T-helper 2 cell treated with Interferon-gamma antibody and Interleukin-4, amounts not matched to agents 5 μg/mL and 100 μg/mL, for 36 hours (primary cell): Measurements from ENCODE around the gene ZBTB7C.

ENCODE experiments used
- DNase-seq: peaks from one replicate; pipeline ENCODE4 v3.0.0; 2021; ENCODE audit warnings: low spot score
- H3K27ac Mint-ChIP-seq: one replicate; pipeline ENCODE4 v1.8.0; 2021; ENCODE audit warnings: mild to moderate bottlenecking, mixed read lengths
- H3K27me3 Mint-ChIP-seq: one replicate; pipeline ENCODE4 v1.8.0; 2021; ENCODE audit warnings: low read depth, mixed read lengths
- H3K36me3 Mint-ChIP-seq: one replicate; pipeline ENCODE4 v1.8.0; 2021; ENCODE audit warnings: low read depth, mixed read lengths
- H3K4me1 Mint-ChIP-seq: one replicate; pipeline ENCODE4 v1.8.0; 2021; ENCODE audit warnings: low read depth, mixed read lengths
- H3K4me3 Mint-ChIP-seq: one replicate; pipeline ENCODE4 v1.8.0; 2022; ENCODE audit warnings: mild to moderate bottlenecking, moderate library complexity, mixed read lengths
- H3K9me3 Mint-ChIP-seq: one replicate; pipeline ENCODE4 v1.8.0; 2021; ENCODE audit warnings: mixed read lengths

ZBTB7C gene

DNA sequence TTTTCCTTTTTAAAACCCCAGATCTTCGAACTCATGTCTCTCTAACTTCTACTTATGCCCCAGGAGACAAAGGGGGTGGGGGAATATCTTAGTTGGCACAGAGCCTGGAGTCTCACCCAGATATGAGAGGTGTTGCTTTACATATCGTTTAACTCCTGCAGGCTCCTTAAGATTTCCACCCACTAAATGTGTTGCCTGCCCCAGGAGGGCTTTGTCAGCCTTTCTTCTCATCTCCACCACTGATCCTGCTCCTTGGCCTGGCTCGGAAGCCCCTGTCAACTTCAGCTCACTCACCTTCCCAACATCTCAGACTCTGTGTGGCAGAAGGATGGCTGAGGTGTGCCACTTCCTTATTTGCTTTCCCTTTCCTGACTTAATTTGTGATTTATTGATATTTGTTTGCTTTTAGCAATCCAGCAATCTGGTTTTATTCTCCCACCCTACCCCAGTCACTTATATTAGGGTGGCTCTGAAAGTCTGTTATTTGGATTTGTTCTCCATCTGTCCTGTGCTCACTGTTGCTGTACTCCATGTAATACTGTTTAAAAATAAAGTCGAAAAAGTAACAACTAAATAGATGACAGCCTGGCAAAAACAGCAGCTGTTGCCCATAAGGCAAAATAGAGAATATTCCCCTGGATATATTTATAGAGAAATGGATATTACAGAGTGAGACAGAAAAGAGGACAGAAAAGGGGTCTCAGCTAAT, 200.6 kb downstream of the ZBTB7C start:
- Mint-ChIP-seq H3K9me3 (no peaks in the 10 kb centered on the region), H3K4me3 (no peak overlapping the region), H3K36me3 (no peaks in the 10 kb centered on the region), H3K27me3 (peaks cover 22% of the 10 kb centered on the region), H3K4me1 (peaks cover 2% of the 10 kb centered on the region), H3K27ac (no peak overlapping the region)
- DNase-seq, result no peak

GRCh38 chr18:48207733-48208132, 201.4 kb downstream of the ZBTB7C start:
- Mint-ChIP-seq H3K4me1 (peaks cover 2% of the 10 kb centered on the region), H3K4me3 (no peak overlapping the region), H3K36me3 (no peaks in the 10 kb centered on the region), H3K9me3 (no peaks in the 10 kb centered on the region), H3K27ac (no peak overlapping the region), H3K27me3 (peaks cover 20% of the 10 kb centered on the region)
- DNase-seq, result no peak

DNA sequence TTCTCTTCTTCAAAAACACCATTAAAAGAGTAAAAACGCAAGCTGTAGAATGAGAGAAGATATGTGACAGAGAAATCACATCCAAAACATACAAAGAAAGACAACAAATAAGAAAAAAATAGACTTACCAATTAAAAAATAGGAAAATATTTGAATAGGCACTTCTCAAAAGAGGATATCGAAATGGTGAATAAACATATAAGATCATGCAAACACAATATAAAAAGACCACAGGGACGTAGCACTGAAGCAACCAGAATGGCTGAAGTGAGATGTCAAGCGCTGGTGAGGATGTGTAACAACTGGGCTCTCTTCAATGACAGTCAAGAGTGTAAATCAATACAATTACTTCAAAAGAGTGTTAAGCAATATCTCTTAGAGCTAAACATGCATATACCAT, 202.3 kb downstream of the ZBTB7C start:
- Mint-ChIP-seq H3K4me1 (peaks cover 2% of the 10 kb centered on the region), H3K27ac (no peak overlapping the region), H3K36me3 (no peaks in the 10 kb centered on the region), H3K27me3 (peaks cover 23% of the 10 kb centered on the region), H3K9me3 (no peaks in the 10 kb centered on the region), H3K4me3 (no peak overlapping the region)
- no peak for DNase-seq

DNA sequence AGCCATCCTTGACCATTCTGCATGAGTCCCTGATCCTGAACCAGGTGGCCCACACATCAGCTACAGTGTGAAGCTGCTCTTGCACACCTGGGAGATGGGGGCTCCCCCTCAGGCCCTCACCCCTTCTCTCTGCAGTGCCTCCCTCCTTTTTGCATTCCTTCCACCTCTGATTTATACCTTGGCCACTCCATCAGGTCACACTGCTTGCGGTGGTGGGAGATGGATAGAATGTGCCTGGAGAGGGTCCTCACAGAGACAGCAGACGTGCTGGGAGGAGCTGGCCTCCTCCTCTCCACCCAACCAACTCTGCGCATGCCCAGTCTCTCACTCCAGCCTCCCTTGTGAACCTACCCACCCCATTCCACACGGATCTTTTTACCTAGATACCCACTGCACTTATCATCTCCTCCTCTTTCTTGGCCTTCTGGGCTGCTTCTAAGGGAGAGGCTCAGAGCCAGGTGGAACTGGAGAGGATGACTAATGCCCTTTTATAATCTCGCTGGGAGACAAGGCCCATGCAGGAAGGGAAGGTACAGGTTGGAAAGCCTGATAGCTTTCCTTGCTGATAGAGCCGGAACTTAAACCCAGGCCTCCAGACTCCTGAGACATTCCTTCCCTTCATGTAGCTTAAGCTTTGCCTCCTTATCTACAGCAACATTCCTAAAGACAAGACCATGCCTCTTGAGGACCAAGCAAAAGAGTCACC, 205.1 kb downstream of the ZBTB7C start:
- no peaks in the 10 kb centered on the region for H3K9me3 Mint-ChIP-seq
- no peak overlapping the region for H3K27ac Mint-ChIP-seq
- H3K4me3 Mint-ChIP-seq, result no peak overlapping the region
- H3K4me1 Mint-ChIP-seq, result peaks cover 2% of the 10 kb centered on the region
- H3K27me3 Mint-ChIP-seq, result peaks cover 29% of the 10 kb centered on the region
- DNase-seq, result no peak
- H3K36me3 Mint-ChIP-seq, result no peaks in the 10 kb centered on the region

DNA sequence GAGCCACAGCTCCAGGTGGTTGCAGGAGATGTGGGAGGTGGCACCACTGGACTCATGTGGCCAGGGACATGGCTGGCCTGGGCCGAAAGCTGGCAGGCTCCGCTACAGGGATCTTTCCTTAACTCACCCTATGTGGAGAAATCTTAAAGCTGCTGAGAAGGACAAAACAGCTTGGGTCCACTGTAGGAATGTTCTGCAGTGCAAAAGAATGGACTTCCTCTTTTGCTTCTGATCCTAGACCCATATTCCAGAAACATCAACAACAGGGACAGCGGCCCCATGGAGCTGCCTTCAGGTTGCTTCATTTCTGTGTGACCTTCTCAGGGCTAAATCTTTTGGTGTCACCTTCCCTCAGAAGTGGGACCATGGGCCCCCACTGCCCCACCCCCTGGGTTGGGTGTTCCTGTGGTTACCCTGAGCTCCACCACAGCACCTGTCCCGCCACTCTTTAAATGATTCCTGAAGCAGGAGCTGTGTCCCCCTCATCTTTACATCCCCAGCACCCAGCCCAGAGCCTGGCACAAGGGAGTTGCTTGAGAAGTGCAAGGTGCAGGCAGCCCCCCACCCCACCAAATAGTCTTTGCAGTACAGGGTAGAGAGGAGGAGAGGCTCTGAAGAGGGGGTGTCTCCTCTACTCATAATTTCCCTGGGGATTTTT, 205.8 kb downstream of the ZBTB7C start:
- no peaks in the 10 kb centered on the region for H3K36me3 Mint-ChIP-seq
- H3K27ac Mint-ChIP-seq, result no peak overlapping the region

GRCh38 chr18:48202350-48203260, 206.6 kb downstream of the ZBTB7C start:
- no peak for DNase-seq
- Mint-ChIP-seq H3K27ac (no peak overlapping the region), H3K27me3 (peaks cover 33% of the 10 kb centered on the region), H3K36me3 (no peaks in the 10 kb centered on the region), H3K4me3 (no peak overlapping the region), H3K4me1 (peaks cover 2% of the 10 kb centered on the region), H3K9me3 (no peaks in the 10 kb centered on the region)

More for the DNA sequence above, 205.8 kb downstream of the ZBTB7C start:
- H3K4me1 Mint-ChIP-seq, result no peaks in the 10 kb centered on the region
- no peak overlapping the region for H3K4me3 Mint-ChIP-seq
- peaks cover 28% of the 10 kb centered on the region for H3K27me3 Mint-ChIP-seq
- H3K9me3 Mint-ChIP-seq, result no peaks in the 10 kb centered on the region
- DNase-seq, result no peak

- peaks cover 2% of the 10 kb centered on the region for H3K4me1 Mint-ChIP-seq
- peaks cover 36% of the 10 kb centered on the region for H3K27me3 Mint-ChIP-seq
- no peak for DNase-seq
Measured at GRCh38 chr18:48202006-48202348, 207.2 kb downstream of the ZBTB7C start.

DNA sequence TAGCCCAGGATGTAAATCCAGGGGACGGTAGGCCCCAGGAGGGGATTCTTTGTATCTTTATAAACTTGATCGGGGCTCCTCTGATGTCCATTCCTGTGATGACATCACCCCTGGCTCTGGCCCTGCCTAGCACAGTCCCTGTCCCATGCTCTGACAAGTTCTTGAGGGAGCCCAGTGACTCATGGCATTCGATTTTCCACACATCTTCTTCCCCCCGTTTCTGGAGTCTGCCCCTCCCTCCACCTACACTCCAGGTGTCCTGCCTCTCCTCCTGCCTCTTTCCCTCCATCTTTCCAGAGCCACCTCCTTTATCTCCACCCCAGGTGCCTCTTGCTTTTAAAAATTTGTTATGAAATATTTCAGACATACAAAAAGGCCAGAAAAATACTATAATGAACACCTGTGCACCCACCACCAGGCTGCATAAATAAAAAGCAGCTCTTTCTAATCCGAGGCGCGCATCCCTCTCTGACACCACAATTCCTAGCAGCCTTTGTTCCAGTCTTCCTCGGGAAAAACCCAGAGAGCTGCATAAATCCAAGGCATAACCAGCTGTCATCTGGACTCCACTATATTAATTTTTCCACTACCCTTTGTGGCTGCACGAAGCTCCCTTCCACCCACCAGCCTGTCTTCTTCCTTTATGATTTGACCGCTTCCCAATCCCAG, 207.7 kb downstream of the ZBTB7C start:
- Mint-ChIP-seq H3K27ac (no peak overlapping the region), H3K9me3 (no peaks in the 10 kb centered on the region), H3K27me3 (peaks cover 37% of the 10 kb centered on the region), H3K4me3 (no peak overlapping the region), H3K4me1 (peaks cover 2% of the 10 kb centered on the region), H3K36me3 (no peaks in the 10 kb centered on the region)
- no peak for DNase-seq

More at GRCh38 chr18:48202006-48202348, 207.2 kb downstream of the ZBTB7C start:
- H3K4me3 Mint-ChIP-seq, result no peak overlapping the region
- H3K9me3 Mint-ChIP-seq, result no peaks in the 10 kb centered on the region
- no peaks in the 10 kb centered on the region for H3K36me3 Mint-ChIP-seq
- no peak overlapping the region for H3K27ac Mint-ChIP-seq

DNA sequence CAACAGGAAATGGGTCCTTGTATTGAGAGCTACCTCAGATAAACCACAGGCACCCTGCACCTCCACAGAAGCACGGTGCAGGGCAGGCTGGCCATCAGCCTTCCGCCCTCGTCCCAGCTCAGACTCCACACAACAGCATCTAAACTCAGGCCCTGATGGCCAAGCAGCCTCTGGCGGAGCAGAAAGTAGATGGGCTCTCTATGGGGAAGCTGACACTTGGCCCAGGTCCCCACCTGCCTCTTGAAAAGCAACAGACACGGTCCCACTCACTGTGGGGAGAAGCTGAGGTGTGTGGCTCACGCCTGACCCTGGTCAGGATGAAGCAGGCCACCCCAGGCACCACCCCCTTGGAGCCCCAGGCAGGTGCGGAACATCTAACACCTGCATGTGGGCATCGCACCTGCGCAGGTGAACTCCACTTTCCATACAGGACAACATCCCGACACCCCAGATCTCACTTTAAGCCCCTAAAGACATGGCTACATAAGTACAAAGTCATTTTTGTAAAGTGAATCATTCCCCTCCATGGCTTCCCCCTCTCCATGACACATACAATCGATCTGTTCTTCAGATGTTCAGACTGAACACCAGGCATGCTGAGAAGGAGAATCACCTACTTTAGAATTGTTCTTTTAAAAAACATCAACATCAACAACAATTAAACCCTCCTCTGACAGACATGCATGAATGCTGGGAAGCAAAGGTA, 208.4 kb downstream of the ZBTB7C start:
- H3K27me3 Mint-ChIP-seq, result peaks cover 42% of the 10 kb centered on the region
- H3K4me1 Mint-ChIP-seq, result peaks cover 2% of the 10 kb centered on the region
- H3K36me3 Mint-ChIP-seq, result no peaks in the 10 kb centered on the region
- H3K4me3 Mint-ChIP-seq, result no peak overlapping the region
- DNase-seq, result no peak
- no peak overlapping the region for H3K27ac Mint-ChIP-seq
- no peaks in the 10 kb centered on the region for H3K9me3 Mint-ChIP-seq

DNA sequence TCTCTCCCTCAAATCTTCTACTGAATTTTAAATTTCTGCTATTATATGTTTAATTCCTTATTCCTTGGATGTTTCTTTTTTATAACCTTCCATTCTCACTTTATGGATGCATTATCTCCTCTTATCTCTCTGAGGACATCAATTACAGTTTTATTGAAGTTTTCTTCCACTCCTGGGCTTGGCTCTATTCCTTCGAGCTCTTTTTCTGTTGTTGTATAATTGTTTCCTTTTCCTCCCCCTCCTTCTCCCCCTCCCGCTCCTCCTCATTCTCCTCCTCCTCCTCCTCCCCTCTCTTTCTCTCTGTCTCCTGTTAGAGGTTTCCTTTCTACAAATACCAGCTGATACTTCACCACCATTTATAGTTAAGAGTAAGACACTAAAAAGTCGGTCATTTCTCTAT, 209.8 kb downstream of the ZBTB7C start:
- H3K4me3 Mint-ChIP-seq, result no peak overlapping the region
- H3K4me1 Mint-ChIP-seq, result peaks cover 2% of the 10 kb centered on the region
- peaks cover 44% of the 10 kb centered on the region for H3K27me3 Mint-ChIP-seq
- no peaks in the 10 kb centered on the region for H3K9me3 Mint-ChIP-seq
- no peaks in the 10 kb centered on the region for H3K36me3 Mint-ChIP-seq
- DNase-seq, result no peak
- no peak overlapping the region for H3K27ac Mint-ChIP-seq

DNA sequence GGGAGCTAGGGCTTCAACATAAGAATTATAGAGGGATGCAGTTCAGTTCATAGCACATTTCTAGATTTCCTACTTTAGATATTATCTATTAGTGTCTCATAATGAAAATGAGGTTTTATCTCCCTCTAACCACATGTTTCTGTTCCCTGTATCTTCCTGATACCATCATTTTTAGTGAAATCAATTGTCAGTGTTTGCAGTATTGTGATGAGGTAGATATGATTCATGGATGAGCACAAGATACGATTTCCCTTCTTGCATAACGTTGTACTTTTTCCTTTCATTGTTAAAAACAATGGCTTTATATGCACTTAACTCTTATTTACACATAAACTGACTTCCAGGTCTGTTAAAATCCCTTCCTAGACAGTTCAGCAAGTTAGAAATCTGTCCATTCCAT, 211.4 kb downstream of the ZBTB7C start:
- Mint-ChIP-seq H3K4me3 (no peak overlapping the region), H3K27me3 (peaks cover 48% of the 10 kb centered on the region), H3K27ac (no peak overlapping the region)

GRCh38 chr18:48195787-48196186, 213.4 kb downstream of the ZBTB7C start:
- Mint-ChIP-seq H3K4me3 (no peak overlapping the region), H3K27me3 (peaks cover 42% of the 10 kb centered on the region), H3K4me1 (peaks cover 2% of the 10 kb centered on the region), H3K27ac (no peak overlapping the region), H3K9me3 (no peaks in the 10 kb centered on the region), H3K36me3 (no peaks in the 10 kb centered on the region)
- DNase-seq, result no peak

More for the DNA sequence above, 211.4 kb downstream of the ZBTB7C start:
- DNase-seq, result no peak
- Mint-ChIP-seq H3K4me1 (peaks cover 2% of the 10 kb centered on the region), H3K36me3 (no peaks in the 10 kb centered on the region), H3K9me3 (no peaks in the 10 kb centered on the region)
